VCaP (cell line): ENCODE measurements around the gene NUDT3.

ENCODE experiments used
- H3K27ac ChIP-seq: fragments of 450-650 bp; 2 replicates; pipeline ENCODE4 v1.5.1; 2017
- TF ChIP-seq, protein P1 (sequence below): fragments of 450-650 bp; conservative IDR thresholded peaks from 2 replicates; pipeline ENCODE4 v1.5.1; 2017; ENCODE audit warnings: mild to moderate bottlenecking, moderate library complexity

NUDT3 gene

DNA sequence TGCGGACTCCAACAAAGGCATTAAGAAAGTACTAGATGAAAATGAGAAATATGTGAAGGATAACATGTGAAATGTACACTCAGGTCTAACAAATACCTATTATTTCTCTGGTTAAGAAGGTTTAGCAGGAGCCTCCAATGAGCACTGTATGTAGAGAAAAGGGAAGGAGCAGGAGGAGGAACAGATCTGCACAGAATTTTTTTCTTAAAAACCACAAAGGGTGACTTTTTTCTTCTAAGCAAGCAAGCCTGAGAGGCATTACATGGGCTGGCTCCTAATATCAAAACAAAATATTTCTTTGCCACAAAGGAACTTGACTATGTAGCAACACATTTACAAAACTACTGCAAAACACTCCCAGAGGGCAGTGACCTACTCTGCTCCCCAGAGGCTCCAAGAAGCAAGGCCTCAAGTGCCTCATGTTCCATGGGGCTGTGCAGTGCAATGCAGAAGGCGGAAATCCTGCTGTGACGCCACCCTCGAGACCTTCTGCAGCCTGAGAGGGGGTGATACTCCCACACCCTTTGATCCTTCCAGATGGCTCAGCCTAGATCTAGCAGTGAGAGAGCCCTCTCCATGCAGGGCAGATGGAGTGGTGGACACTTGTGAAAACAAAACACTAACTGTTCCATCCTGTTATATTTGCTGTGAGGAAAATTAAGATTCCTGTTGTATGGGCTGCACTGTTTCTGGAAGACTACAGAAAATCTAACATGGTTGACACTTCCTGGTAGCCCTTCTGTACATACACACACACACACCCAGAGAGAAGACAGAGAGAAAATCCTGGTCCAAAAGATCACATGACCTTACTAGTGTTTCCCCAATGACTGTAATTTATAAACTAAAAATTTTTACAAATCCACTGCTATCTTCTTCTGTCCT, 107.7 kb downstream of the NUDT3 start:
- no peak overlapping the region for H3K27ac ChIP-seq
- TF ChIP-seq, protein P1, sequence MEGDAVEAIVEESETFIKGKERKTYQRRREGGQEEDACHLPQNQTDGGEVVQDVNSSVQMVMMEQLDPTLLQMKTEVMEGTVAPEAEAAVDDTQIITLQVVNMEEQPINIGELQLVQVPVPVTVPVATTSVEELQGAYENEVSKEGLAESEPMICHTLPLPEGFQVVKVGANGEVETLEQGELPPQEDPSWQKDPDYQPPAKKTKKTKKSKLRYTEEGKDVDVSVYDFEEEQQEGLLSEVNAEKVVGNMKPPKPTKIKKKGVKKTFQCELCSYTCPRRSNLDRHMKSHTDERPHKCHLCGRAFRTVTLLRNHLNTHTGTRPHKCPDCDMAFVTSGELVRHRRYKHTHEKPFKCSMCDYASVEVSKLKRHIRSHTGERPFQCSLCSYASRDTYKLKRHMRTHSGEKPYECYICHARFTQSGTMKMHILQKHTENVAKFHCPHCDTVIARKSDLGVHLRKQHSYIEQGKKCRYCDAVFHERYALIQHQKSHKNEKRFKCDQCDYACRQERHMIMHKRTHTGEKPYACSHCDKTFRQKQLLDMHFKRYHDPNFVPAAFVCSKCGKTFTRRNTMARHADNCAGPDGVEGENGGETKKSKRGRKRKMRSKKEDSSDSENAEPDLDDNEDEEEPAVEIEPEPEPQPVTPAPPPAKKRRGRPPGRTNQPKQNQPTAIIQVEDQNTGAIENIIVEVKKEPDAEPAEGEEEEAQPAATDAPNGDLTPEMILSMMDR = no peak

DNA sequence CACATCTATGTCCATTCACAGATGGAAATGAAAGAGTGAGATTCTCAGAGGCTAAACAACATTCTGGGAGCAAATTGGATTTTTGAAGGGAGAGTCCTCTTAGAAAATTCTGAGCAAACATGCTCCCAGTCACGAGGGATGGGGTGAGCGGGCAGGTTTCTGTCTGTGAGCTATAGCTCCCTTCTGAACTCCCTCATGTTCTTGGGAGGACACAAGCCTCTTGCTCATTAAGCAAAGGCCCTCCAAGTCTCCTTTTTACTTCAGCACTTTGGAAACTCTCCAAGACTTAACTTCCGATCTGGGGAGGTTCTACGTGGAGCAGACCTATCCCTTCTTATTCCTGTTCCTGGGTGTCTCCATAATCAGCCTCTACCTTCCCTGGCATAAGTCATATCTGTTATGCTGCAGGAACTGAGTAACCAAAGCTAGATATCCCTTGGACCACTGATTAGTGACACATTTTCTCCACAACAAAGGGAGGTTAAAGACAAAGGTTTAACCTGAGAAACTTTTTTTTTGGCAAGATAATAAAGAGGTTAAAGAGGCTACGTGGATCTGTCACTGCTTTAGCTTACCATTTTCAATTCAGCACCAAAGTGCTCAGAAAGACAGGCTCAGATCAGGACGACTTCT, 110.7 kb downstream of the NUDT3 start:
- no peak overlapping the region for H3K27ac ChIP-seq
- TF ChIP-seq, protein P1 = no peak

- TF ChIP-seq, protein P1 = no peak
- H3K27ac ChIP-seq = no peak overlapping the region
Measured at GRCh38 chr6:34280216-34280615, 112.3 kb downstream of the NUDT3 start.

GRCh38 chr6:34278833-34279232, 113.6 kb downstream of the NUDT3 start:
- TF ChIP-seq, protein P1 = no peak
- no peak overlapping the region for H3K27ac ChIP-seq

- H3K27ac ChIP-seq = no peak overlapping the region
- TF ChIP-seq, protein P1 = no peak
Measured at GRCh38 chr6:34277763-34278112, 114.7 kb downstream of the NUDT3 start.

- TF ChIP-seq, protein P1 = no peak
- no peak overlapping the region for H3K27ac ChIP-seq
Measured at GRCh38 chr6:34276881-34277762, 115.3 kb downstream of the NUDT3 start.

GRCh38 chr6:34276191-34276590, 116.3 kb downstream of the NUDT3 start:
- TF ChIP-seq, protein P1 = no peak
- no peak overlapping the region for H3K27ac ChIP-seq
